Left lobe of liver (tissue), 2 donors: ENCODE data around the gene ZSCAN5C. TPM values are rescaled to one million over a fixed set of nuclear protein-coding genes. Genes with fewer than 3 reads are reported as not detected.
"Not testable (repeated sequence)": the region's sequence is repeated elsewhere in the genome, so short reads cannot be mapped to it uniquely, and the experiment has no call there.

Source experiments
- ATAC-seq: fragments of 200-7000 bp; cut with Tn5 transposase; one replicate; pipeline ENCODE4 v1.9.1; 2020; ENCODE audit warnings: mild to moderate bottlenecking, moderate library complexity
- DNase-seq: peaks from one replicate; pipeline ENCODE4 v3.0.0-alpha.2; 2020; ENCODE audit warnings: low spot score
- total RNA-seq: library from RNA; stranded (reverse); gene quantifications from one replicate; pipeline ENCODE4 v1.2.1, GENCODE V29; 2021
- donor health status: DM: no; HTN: no; CAD: no; lungs with moderate emphysema.
- donor health status: DM: no; HTN: yes; CAD: no.

Gene ZSCAN5C
- total RNA-seq, 1 donor from 2014 or later: not detected

DNA sequence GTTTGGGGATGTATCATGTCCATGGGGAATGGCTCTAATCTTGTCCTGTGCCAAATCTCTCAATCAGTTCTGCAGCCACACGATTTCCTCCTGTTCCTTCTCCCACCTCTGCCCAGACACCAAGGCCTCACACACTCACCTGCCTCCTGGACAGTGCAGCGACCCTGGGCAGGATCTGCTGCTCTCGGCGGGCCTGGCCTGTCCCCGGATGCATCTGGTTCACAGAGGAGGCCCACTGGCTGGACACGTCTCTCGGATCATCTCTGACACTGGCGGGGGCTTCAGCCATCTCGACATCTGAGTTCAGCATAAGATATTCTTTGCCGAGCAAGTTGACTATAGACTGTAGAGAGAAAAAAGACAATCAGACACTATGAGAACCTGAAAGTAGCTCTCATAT, 10.4 kb upstream of the ZSCAN5C start:
- no peak for DNase-seq
- ATAC-seq: no peak

DNA sequence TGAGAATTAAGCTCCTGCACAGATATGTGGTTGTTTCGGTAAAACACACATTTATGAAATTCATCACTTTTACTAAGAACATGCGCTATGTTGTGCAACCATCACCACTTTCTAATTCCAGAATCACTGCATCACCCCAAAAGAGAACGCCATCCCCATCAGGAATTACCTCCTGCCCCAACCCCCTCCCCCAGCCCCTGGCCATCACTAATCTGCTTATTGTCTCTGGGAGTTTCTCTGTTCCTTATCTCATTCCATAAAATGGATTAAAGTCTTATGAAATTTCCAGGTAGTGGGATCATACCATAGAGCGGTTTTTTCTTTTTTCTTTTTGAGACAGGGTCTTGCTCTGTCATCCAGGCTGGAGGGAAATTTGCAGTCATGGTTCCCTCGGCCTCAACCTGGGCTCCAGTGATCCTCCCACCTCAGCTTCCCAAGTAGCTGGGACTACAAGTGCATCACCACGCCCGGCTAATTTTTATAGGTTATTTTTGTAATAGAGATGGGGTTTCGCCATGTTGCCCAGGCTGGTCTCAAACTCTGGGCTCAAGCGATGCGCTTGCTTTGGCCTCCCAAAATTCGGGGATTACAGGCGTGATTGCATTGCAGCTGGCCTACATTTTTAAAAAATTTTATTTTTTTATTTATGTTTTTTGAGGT, 8.0 kb upstream of the ZSCAN5C start:
- DNase-seq: no peak

DNA sequence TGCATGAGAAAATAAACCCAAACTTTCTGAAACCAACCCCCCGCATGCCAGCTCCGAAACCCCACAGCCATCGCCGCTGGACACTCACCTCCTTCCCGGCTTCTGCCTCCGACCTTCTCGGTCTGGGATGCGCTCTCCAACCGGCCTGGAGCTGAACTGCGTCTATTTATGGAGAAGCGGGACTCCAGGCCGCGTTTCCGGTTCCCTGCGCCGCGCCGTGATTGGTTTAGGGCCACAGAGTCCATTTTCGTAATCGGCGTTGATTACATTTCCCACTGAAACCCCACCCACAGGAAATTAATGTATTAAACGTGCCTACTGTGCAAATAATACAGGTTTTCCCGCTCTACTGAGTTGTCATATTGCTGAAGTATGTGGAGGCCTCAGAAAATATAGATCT, 4.4 kb upstream of the ZSCAN5C start, which contains the start of gene ZSCAN5B:
ZSCAN5B (minus strand) TSS at position 138 of the 400 bp plus-strand sequence. CDS start 4,731 bp downstream, outside the sequence.
- not testable (repeated sequence) for DNase-seq, ATAC-seq

More for the DNA sequence above, 8.0 kb upstream of the ZSCAN5C start:
- ATAC-seq: no peak

DNA sequence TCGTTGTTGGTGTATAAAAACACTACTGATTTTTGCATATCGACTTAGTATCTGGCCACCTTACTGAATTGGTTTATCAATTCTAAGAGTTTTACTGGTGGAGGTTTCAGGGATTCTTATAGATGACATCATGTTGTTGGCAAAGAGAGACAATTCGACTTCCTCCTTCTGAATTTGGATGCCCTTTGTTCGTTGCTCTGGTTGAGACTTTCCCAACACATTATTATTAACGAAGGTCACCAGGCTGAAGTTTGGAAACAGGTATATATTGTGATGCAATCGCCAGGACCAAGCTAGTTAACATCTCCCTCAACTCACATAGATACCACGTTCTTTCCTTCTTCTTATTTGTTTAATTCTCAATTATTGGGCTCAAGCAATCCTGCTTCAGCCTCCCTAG, 2.4 kb upstream of the ZSCAN5C start:
- DNase-seq (peak; percentile 48), ATAC-seq (peak; percentile 83)

DNA sequence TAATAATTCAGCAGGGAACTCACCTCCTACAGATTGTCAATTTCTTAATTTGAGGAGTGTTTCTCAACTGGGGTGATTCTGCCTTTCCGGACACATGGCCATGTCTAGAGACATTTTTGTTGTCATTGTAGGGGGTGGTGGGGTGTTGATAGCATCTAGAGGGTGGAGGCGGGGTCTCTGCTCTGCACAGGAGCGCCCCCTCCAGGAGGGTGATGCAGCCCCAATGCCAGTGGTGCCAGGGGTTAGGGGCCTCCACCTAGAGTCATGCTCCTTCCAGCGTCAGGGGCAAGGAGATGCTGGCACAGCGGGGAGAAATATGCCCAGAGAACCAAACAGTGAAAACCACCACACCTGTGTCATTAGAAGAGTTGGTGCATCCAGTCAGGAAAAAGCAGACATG, 5.5 kb downstream of the ZSCAN5C start:
- DNase-seq, ATAC-seq: not testable (repeated sequence)

DNA sequence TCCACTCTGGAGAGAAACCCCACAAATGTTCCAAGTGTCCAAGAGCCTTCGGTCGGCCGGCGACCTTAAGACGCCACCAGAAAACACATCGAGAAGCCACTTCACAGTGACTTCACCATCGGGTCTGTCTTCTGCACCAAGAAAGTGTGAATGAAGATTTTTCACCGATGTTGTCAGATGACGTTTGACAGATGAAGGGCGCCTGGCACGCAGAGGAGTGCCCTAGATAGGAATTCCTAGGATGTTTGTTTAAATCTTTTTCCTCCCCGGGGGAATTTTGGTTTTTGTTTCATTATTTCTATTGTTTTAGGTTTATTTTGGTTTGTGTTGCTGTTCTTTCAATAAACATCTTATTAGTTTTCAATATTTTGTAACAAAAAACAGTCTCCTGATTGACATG, 7.0 kb downstream of the ZSCAN5C start:
- no peak for ATAC-seq

DNA sequence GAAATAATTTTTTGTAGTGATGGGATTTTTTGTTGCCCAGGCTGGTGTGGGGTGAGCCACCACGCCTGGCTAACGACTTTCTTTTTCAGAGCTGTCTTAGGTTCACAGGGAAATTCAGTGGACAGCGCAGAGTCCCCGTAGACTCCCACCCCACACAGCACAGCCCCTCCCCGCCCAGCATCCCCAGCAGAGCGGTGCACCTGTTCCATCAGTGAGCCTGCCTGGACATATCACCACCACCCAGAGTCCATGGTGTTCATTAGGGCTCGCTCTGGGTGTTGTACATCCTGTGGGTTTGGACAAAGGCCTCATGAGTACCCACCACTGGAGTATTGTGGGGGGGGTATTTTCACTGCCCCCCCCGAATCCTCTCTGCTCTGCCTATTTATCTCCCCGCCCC, 8.0 kb downstream of the ZSCAN5C start:
- ATAC-seq, DNase-seq: not testable (repeated sequence)

More for the DNA sequence above, 7.0 kb downstream of the ZSCAN5C start:
- no peak for DNase-seq

DNA sequence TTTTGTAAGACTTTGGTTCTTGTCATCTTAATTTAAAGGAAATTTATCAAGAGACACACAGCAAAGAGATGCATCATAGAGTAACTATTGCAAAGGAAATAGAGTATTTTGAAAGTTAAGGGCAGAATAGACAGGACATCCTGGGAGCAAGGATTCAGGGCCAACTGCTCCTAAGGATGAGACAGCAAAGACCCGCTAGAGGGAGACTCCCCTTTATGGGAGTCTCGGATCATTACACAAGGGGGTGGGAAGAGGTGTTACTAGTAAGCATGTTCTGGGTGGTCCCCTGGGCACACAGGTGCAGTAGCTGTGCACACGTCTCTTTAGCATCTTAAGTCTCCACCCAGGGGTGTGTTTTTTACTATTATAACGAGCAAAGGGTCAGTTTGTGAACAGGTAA, 9.6 kb downstream of the ZSCAN5C start:
- DNase-seq (no peak), ATAC-seq (no peak)

DNA sequence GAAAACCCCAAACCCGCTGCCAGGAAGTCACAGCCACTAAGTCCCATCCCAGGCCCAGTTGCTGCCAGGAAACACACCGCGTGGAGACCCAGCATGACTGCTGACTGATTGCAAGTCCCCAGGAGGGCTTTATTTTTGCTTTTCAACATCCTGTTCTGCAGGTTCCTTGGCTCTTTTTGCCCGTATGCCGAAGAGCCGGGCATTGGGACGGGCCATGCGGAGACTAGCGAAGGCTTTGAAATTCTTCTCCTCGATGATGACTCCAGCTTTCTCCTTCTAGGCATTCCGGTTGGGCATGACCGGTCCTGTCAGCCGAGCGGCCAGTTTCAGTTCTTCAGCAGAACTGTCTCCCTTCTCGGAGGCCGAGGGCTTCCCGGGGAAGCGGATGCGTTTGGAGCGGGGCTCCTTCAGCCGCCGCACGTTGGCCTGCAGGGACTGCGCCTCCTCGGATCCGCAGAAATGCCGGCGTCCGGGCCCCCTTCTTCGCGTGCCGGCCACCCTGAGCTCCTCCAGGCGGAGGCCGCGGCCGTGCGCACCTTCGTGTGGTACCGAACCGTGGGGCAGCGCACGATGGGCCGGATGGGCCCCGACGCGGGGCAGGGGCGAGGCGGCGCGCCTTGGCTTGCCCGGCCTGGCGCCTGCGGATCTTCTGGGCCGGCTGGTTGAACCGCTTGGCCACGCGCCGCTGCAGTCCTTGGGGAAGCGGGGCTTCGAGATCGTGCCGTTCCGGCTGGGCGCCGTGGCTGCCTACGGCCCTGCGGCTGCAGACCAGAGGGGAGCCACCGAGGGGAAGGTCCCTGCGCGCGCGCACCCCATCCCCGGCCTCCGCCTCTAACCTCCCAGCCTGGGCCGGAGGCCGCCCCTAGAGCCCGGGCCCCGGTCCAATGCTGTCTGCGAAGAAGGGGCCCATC, 15.2 kb downstream of the ZSCAN5C start:
- DNase-seq: no peak

DNA sequence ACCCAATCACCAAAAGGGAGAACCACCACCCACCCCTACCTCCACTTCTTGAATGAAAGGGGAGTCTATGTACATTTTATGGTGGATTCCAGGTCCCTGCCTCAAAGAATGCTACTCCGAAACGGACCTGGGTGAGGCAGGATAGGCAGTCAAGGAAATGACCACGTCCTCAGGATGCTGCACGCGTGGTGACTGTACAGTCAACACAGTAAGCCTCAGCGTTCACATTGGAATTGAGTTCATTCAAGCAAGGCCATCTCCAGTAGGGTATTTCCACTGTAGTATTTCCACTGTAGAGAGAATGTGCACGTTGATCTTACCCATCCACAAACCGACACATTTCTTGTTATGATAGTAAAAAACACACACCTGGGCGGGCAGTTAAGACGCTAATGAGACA, 16.9 kb downstream of the ZSCAN5C start:
- no peak for DNase-seq
- no peak for ATAC-seq

More for the DNA sequence above, 15.2 kb downstream of the ZSCAN5C start:
- ATAC-seq: peak; percentile 53

DNA sequence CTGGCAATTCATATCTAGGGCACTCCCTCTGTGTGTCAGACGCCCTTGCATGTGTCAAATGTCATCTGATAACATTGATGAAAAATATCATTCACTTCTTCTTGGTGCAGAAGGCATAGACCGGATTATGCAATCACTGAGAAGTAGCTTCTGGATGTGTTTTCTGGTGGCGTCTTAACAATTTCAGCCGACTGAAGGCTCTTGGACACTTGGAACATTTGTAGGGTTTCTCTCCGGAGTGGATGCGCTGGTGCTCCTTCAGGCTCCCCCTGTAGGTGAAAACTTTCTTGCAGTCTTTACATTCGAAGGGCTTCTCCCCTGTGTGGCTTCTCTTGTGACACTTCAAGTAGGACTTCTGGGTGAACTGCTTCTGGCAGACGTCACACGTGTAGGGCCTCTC, 19.4 kb downstream of the ZSCAN5C start:
- ATAC-seq: peak; percentile 59
- not testable (repeated sequence) for DNase-seq

DNA sequence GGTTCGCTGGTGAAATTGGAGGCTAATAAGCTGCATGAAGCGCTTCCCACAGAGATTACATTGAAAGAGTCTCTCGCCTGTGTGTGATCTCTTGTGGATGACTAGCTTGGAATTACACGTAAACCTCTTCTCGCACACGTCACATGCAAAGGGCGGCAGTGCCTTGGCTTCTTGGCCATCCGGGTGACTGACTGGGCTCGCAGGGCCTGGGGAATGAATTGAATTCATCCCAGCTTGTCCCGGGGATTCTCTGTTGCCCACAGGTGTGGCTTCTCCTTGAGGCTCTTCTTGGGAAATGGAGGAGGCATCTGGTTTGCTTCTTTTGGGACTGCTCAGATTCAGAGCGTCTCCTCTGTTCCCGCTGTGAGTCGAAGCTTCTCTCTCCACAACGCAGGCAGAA, 19.8 kb downstream of the ZSCAN5C start:
- ATAC-seq (no peak), DNase-seq (no peak)

DNA sequence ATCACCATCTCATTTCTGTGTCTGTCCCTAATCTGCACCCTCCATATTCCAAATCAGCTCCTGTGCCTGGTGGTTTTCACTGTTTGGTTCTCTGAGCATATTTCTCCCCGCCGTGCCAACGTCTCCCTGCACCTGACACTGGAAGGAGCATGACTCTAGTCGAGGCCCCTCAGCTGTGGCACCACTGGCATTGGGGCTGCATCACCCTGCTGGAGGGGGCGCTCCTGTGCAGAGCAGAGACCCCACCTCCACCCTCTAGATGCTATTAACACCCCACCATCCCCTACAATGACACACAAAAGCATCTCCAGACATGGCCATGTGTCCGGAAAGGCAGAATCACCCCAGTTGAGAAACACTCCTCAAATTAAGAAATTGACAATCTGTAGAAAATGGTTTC, 20.8 kb downstream of the ZSCAN5C start:
- DNase-seq: no peak

DNA sequence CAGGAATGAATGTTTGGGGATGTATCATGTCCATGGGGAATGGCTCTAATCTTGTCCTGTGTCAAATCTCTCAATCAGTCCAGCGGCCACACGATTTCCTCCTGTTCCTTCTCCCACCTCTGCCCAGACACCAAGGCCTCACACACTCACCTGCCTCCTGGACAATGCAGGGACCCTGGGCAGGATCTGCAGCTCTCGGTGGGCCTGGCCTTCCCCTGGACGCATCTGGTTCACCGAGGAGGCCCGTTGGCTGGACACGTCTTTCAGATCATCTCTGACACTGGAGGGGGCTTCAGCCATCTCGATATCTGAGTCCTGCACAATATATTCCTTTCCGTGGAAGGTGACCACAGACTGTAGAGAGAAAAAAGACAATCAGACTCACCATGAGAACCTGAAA, 21.4 kb downstream of the ZSCAN5C start:
- DNase-seq: no peak
- no peak for ATAC-seq

More for the DNA sequence above, 20.8 kb downstream of the ZSCAN5C start:
- no peak for ATAC-seq

DNA sequence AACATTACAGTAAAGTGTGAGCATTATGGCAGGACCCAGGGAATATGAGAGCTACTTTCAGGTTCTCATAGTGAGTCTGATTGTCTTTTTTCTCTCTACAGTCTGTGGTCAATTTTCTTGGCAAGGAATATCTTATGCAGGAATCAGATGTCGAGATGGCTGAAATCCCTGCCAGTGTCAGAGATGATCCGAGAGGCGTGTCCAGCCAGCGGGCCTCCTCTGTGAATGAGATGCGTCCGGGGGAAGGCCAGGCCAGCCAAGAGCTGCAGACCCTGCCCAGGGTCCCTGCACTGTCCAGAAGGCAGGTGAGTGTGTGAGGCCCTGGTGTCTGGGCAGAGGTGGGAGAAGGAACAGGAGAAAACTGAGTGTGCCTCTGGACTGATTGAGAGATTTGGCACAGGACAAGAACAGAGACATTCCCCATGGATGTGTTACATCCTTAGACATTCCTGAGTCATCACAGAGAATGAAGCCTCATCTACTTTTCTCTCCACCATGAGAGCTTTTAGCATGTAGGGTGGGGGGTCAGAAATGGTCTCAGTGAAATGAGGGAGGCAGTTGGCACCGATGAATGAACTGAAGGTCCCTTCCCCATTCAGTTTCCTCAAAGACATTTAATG, 43.2 kb downstream of the ZSCAN5C start:
- DNase-seq (no peak), ATAC-seq (no peak)

DNA sequence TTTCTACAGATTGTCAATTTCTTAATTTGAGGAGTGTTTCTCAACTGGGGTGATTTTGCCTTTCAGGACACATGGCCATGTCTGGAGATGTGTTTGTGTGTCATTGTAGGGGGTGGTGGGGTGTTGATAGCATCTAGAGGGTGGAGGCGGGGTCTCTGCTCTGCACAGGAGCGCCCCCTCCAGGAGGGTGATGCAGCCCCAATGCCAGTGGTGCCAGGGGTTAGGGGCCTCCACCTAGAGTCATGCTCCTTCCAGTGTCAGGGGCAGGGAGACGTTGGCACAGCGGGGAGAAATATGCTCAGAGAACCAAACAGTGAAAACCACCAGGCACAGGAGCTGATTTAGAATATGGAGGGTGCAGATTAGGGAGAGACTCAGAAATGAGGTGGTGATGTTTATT, 43.7 kb downstream of the ZSCAN5C start:
- not testable (repeated sequence) for DNase-seq, ATAC-seq

DNA sequence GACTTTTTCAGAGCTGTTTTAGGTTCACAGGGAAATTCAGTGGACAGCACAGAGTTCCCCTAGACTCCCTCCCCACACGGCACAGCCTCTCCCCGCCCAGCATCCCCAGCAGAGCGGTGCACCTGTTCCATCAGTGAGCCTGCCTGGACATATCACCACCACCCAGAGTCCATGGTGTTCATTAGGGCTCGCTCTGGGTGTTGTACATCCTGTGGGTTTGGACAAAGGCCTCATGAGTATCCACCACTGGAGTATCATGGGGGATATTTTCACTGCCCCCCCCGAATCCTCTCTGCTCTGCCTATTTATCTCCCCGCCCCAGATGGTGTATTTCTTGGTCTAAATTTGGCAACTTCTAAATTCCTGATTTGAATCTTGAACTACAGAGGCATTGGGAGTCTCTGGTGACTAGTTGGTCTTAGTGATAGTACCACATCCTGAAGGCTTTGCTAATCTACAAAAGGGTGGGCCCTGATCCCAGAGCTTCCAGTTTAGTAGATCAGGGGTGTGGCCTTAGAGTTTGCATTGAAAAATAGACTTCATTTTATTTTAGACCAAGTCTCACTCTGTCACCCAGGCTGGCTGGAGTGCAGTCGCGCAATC, 46.8 kb downstream of the ZSCAN5C start:
- not testable (repeated sequence) for DNase-seq, ATAC-seq

DNA sequence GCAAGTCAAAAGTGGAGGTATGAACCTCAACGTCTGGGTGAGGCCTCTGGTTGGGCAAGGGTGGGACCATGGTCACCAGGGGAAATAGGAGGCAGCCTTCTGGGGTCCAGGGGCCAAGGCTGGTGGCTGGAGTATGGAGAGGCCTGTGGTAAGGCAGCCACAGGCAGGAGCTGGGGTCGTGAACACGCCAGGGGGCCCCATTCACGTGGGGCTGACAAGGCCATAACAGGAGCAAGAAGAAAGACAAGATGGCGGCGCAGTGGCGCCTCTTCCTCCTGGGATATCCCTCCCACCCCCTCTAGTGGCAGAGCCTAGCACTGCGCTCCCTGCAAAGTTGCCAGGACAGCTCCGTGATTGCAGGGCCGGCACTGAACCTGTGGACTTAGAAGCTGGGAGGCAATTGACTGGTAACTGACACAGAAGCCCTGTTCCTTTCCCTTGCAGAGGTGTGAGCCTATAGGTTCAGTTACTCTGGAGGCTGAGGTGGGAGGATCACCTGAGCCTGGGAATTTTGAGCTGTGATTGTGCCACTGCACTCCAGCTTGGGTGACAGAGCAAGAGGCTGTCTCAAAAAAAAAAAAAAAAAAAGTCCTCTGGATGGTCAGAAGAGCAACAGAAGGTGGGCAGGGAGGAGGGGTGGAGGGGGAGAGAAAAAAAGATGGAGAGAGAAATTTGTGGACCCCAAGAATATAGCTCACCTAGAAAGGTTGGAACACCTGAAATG, 50.8 kb downstream of the ZSCAN5C start:
- ATAC-seq (peak; percentile 99), DNase-seq (peak; percentile 82)

DNA sequence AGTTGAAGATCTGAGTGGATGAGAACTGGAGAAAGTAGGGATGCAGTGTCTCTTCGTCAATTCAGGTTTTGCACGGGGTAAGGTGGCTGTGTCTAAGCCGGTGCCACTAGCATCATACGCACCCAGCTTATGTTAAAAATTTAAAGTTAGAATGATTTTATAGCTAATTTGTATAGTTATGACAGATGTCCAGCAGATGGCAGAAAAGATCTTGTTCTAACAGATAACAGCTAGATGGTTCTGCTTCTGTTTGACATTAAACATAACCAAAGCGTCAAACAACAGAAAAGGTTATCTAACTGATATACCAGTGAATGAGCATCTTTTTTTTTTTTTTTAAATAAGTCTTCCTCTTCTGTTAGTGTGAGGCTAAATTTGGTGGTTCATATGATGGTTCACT, 51.7 kb downstream of the ZSCAN5C start:
- ATAC-seq (peak; percentile 76), DNase-seq (no peak)

DNA sequence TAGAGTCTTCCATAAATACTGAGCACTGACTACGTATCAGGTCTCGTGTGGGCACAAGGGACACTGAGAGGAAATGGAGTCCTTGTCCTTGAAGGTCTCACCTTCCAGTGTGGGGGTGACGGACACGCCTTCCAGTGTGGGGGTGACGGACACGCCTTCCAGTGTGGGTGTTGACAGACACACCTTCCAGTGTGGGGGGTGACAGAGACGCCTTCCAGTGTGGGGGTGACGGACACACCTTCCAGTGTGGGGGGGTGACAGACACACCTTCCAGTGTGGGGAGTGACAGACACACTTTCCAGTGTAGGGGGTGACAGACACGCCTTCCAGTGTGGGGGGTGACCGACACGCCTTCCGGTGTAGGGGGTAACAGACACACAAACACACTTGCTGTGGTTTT, 56.2 kb downstream of the ZSCAN5C start:
- ATAC-seq: no peak
- DNase-seq: no peak
